ENCODE measurements around the gene PIGH.
"Not testable (repeated sequence)": the region's sequence is repeated elsewhere in the genome, so short reads cannot be mapped to it uniquely, and the experiment has no call there.

Gene PIGH, protein sequence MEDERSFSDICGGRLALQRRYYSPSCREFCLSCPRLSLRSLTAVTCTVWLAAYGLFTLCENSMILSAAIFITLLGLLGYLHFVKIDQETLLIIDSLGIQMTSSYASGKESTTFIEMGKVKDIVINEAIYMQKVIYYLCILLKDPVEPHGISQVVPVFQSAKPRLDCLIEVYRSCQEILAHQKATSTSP

DNA sequence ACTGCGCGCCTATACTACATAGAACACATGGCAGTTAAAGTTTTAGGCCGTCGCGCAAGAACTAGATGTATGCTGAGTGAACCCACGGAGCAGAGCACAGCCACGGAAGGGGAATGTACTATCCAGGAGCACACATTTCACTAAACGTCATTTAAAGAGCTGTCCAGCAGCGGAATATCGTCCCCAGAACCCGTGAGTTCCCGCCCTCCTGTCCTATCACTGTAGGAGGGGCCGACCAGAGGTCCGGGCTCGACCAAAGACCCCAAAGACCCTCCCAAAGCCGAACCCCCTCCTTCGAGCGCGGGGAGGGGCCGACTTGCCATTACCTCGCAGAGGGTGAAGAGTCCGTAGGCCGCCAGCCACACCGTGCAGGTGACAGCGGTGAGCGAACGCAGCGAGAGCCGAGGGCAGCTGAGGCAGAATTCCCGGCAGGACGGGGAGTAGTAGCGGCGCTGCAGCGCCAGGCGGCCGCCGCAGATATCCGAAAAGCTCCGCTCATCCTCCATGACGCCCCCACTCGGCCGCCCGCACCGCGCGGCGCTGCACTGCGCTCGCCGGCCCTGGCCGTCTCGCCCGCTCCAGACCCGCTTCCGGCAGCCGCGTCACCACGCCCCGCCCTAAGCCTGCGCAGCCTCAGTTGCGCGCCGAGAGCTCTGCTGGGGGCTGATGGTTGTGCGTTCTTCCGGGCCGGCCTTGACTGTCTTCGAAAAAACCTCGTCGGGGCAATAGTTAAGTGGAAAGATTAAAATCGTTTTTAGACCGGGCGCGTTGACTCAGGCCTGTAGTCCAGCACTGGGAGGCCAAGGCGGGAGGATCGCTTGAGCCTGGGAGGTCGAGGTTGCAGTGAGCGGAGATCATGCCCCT, at the start of gene PIGH:
PIGH (minus strand) TSS at position 571 of the 864 bp plus-strand sequence; CDS start at position 506, 65 bp downstream.
- peak; percentile 87 to 95 for DNase-seq (ENCODE audit: low read depth in 2 of 2)

DNA sequence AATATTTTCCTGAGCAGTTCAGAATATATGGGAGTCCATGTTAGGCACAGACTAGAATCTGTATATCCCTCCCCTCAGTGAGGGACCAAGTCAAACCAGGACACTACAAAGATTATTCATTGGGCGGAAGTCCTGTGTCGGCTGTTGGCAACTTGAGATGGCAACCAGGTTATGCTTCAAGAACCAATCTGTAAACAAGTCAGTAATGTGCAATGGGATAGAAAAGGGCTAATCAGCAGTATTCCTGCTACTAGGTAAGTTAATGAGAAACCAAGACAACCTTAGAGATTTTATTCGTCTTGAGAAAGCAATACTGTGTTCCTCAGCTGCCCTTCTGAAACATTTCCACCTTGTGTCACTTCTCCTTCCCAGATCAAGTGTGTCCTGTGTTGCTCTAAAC, 46.1 kb upstream of the PIGH start:
- no peak for DNase-seq (ENCODE audit: low read depth in 2 of 2)

DNA sequence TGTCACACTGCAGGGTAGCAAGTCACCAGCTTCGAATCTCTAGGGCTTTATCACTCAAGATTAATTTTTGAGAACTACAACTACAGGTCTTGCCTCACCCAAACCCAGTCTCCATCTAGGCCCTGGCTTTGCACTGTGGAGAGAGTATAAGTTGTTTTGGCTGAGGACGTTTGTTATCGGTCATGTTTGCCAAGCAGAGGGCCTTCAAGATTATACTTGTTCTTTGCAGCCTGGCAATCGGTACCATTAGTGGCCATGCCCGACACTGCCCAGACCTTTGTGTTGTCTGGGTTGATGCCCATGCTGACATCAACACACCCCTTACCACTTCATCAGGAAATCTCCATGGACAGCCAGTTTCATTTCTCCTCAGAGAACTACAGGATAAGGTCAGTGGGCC, 45.3 kb upstream of the PIGH start:
- DNase-seq (ENCODE audit: low read depth in 2 of 2) = no peak

DNA sequence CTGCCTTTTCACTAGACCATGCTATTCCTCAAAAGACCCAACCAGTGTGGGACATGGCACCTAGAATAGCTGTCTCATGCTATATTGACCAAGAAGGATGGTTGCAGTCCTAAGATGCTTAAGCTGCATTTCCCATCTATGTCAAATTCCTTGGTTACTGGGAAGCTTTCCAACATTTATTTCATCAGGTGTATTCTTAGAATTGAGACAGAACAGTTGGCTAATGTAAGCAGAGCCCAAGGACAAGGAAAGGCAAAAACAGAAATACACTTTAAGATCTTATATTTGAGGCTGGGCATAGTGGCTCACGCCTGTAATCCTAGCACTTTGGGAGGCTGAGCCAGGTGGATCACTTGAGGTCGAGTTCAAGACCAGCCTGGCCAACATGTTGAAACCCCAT, 44.4 kb upstream of the PIGH start:
- no peak for DNase-seq (ENCODE audit: low read depth in 2 of 2)

DNA sequence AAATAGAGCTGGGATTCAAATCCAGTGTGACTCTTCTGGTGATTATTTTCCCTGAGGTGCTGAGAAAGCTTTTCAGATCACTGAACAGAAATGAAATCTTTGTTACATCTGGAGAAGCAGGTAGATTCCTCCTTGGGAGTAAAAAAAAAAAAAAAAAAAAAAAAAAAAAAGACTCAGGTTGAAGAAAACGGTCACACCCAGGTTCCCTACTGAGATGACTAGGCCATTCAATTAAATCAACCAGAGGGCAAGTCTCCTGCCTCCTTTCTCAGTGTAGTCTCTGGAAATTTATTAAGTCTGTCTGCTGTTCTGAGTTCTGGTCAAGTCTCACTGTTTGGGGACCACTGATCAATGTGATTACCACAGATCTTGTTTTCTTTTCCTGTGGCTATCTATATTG, 43.6 kb upstream of the PIGH start:
- DNase-seq (ENCODE audit: low read depth in 2 of 2) = no peak

DNA sequence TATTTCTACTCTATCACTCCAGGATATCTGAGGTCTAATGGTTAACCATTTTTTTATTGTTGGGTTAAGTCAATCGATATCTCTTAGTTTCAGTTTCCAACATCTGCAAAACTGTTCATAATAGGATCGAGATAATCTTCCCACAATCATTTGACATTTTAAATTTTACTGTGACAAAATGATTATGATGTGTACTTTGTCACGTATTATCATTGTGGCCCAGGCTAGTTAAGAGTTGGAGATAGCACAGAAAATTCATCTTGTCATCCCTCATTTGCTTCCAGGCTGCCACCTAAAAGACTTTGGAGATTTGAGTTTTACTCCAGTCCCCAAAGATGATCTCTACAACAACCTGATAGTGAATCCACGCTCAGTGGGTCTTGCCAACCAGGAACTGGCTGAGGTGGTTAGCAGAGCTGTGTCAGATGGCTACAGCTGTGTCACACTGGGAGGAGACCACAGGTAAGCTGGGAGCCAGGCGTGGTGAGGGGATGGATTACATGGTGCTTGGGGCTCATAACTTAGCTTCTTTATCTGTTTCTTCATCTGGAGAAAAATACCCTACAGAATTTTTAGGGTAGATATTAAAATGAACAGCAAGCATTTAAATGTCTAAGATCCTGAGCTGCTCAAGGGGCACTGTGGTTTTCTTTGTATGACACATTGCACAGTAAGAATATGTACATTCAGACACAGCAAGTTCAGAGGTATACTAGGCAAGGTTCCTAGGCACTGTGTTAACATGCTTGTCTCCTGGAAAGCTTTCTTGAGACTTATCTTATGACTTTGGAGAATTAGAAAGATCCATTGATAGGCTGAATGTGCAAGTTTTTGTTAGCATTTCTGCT, 42.1 kb upstream of the PIGH start:
- no peak for DNase-seq (ENCODE audit: low read depth in 2 of 2)

DNA sequence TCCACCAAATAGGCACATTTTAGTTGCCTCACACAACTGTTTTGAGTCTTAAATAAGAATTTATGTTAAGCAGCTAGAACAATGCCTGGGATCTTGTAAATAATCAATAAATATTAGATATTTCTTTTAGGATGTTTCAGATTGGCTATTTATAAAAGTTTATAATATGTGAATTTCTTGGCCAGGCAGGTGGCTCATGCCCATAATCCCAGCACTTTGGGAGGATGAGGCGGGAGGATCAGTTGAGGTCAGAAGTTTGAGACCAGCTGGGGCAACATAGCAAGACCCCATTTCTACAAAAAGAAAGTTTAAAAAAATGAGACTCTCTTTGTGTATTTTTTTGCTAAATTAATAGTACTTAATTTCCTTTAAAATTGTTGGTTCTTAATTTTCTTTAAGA, 41.4 kb upstream of the PIGH start:
- no peak for DNase-seq (ENCODE audit: low read depth in 2 of 2)

DNA sequence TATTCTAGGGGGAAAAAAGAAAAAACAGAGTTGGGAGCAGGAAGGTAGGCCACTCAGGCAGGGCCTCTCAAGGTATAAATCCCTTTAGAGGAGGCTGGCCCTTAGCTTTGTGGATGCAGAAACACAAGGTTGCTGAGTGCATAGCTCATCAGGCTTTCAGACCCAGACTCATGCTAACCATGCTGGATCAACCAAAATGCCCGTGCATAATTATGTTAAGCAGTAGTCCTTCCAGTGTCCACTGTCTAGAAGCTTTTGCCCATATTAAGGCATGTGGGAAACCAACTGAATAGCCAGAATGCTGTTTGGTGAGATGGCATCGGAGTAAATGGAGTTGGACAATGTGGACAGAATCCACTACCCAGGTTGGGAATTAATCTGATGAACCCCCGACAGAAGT, 38.6 kb upstream of the PIGH start:
- no peak for DNase-seq (ENCODE audit: low read depth in 2 of 2)

DNA sequence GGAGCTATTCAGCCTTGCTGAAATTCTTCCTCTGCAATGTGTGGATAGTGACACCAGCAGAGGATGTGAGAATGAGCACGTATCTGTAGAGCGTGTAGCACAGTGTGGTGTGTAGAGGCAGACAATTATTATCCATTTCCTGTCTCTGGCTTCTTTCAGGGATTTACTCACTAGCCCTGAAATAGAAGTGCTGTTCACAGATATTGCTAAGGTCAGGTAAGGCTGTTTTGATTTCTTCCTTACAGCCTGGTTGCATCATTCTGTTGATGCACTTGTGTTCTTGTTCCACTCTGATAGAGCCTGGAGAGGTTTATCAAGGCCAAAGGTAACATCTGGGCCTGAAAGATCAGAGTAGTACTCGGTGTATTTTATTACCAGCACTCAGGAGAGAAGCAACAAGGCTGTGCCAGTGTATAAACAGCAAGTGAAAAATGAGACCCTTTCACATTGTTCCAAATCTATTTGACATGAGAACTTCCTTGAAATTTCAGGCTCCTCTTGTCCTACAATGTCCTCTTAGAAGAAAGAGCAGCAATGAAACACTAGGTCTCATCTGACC, 36.4 kb upstream of the PIGH start:
- DNase-seq (ENCODE audit: low read depth in 2 of 2) = no peak

DNA sequence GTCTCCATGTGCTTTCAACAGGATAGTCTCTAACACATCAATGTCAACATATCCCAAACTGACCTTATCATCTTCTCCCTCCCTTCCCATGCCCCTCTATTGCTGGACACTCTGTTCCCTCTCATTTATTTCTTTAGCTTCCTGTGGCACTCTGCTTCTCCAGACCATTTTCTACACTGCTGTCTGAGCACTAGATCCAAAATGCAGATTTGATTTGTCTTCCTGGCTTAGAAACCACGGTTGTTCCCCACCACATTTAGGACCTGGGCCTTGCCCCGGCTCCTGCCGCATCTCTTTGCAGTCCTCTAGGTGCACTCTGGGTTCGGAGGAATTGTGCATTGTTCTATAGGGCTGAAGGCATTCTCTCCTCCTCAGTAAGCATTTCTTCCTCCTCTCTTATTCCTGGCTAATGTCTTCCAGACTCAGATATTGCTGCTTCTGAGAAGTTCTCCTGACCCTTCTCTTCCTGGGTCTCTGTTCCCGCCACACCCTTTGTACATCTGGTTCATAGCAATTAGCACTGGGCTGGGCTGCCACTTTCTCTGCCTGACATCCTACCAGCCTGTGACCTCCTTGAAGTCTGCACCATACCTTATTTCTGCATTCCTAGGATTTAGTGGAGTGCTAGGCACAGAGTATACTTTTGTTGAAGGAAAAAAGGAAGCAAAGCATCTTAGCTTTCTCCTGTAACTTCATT, 33.5 kb upstream of the PIGH start:
- no peak for DNase-seq (ENCODE audit: low read depth in 2 of 2)

DNA sequence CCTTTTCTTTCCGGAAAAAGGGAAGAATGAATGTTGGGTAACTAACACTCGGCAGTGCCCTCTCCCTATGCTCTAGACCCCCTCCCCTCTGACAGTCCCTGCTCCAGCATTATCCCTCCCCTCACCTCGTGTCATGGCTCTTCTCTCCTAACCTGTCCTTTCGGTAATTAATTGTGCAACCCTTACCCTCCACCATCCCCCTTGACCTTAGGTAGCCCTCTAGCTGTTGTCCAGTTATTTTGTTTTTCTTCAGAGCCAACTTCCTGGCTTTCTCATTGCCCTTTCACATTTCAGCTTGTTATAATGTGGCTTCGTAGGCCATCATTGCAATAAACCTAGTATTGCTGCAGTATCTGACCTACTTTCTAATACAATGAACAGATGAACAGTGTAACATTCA, 30.9 kb upstream of the PIGH start:
- DNase-seq (ENCODE audit: low read depth in 2 of 2) = no peak

DNA sequence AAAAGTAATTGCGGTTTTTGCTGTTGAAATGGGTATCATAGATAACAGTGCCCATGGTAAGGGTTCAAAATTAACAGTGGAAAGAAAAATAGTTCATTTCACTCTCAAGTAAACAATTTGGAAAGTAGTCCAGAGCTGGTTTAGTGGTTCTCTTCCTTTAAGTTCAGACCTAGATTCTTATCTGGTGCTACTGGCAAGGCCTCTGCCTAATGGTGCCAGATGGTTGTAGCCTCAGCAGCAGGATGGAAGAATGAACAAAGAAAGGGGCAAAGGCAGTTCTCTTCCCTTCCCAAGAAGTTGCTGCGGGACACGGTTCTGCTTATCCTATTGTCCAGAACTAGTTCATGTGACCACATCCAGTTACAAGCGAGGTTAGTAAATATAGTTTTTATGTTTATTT, 30.1 kb upstream of the PIGH start:
- no peak for DNase-seq (ENCODE audit: low read depth in 2 of 2)

DNA sequence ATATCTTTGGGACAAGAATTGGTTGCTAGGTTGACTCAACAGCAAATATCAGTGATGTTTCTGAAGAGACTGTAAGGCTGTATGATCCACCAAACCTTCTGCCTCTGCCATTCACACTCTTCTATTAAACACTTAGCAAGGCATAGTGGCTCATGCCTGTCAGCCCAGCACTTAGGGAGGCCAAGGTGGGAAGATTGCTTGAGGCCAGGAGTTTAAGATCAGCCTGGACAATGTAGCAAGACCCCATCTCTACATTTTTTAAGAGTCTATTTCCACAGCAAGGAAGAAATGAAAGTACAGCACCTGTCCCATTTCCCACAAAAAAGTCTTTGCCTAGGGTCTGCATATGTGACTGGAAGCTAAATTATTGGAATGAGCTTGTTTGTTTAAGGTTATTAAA, 27.5 kb upstream of the PIGH start:
- DNase-seq (ENCODE audit: low read depth in 2 of 2) = no peak

DNA sequence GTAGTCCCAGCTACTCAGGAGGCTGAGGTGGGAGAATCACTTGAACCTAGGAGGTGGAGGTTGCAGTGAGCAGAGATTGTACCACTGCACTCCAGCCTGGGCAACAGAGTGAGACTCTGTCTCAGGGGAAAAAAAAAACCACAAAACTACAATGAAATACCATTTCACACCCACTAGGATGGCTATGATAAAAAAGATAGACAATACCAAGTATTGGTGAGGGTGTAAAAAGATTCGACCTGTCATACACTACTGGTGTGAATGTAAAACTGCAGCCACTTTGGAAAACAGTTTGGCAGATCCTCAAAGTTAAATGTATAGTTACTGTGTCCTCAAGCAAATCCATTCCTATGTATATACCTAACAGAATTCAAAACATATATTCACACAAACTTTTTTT, 26.1 kb upstream of the PIGH start:
- not testable (repeated sequence) for DNase-seq (ENCODE audit: low read depth in 2 of 2)

DNA sequence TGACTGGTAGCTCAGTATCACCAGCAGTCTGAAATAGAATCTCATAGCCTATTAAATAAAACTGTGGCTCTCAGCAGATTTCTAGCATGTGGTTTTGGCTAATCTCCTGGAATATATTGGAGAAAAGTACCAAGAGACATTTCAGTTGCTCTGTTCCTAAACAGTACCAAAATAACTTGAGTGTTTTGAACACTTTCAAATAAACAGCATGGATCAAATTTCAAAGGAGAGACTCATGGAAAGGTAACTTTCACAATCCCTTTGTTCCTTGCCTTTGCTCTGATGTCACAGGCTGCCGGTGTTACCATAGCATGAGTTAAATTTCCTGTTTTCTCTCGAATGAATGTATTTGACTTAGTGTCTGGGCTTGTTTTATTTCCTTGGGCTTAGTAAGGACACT, 23.0 kb upstream of the PIGH start:
- DNase-seq (ENCODE audit: low read depth in 2 of 2) = no peak

DNA sequence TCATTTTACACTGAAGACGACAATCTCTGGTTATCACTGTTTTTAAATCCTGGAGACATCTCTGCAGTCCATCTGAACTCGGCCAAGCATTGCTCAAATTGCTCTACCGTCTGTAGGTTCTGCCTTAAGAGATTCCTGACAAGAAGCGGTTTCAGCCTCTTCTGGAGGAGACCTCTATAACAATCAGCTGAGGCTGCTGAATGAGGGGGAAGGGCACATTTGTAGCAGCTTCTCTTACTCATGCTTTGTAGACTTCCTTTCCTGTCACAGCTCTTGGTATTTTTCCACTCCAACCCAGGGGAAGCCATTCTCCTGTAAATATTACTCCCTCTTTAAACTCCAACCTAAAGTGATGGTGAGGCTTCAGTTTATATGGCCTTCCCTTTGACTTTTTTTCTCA, 22.6 kb upstream of the PIGH start:
- DNase-seq (ENCODE audit: low read depth in 2 of 2) = no peak

DNA sequence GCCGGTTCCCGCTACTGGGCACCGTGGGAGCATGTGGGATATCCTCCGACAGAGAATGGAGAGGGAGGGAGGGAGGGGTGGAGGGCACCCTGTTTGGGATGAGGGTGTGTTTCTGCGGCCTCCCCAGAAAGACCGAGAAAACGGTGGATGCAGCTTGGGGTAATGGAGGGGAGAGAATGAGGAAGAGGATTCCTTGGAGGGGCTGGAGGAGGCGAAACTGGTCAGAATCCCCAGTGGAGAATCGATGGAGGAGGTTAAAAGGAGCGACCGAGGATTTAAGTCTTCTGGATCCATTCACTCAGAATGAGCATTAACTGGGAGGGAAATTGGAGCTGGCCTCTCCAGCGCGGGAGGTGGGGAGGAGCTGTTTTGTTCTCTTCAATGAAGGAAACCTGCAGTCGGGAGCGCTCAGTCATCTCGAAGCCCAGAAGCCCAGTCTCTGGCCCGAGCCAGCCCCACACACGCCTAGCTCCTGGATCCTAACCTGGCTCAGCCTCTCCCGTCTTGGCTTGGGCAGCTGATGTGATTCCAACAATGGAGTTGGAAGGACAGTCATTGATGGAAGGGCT, 20.2 kb upstream of the PIGH start:
- no peak for DNase-seq (ENCODE audit: low read depth in 2 of 2)

DNA sequence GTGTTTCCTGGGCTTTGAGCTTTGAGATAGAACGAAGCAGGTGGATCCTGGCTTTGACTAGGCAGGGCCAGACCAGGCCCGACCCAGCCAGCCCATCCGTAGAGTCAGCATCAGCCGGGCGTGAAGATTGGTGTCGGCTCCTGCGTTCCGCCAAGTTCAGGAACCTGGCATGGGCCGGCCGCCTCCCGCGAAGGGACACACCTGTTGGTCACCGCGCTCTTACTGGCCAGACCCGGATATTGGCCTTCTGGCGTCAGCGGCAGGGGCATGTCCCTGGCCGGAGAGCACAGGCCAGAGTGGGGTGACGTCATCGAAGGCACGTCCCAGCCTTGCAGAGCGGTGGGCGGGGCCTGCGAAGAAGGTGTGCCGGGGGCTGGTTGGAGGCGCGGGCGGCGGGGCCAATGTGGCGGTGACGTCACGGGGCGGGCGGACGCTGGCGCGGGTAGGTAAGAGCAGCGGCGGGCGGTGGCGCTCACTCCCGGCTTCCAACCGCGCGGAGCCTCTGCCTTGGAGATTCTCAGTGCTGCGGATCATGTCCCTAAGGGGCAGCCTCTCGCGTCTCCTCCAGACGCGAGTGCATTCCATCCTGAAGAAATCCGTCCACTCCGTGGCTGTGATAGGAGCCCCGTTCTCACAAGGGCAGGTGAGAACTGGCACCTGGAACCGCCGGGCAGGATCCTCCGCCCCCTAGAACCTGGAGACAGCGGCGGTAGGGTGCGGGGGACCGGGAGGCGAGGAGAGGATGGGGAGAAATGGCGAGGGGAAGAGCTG, 19.6 kb upstream of the PIGH start, which contains the start of gene ARG2:
ARG2 (plus strand) TSS at position 475 of the 771 bp plus-strand sequence; CDS start at position 533, 58 bp downstream.
- peak; percentile 97 to 98 for DNase-seq (ENCODE audit: low read depth in 2 of 2)

DNA sequence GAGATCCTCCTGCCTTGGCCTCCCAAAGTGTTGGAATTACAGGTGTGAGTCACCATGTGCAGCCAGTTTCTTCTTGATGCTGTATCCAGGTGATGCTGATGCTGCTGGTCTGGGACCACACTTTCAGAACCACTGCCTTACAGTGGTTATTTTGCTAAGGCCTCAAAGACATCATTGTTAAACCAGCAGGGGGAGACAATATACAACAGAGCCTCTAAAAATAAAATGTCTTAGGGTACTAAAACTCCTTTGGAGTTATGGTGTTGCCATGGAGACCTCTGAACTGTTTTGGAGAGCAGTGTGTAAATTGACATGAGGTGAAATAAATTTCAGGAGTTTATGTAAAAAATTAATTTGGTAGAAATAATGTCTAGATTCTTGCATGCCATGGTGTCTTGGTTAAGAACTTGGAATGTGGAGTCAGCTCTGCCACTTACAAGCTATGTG, 18.6 kb upstream of the PIGH start:
- DNase-seq (ENCODE audit: low read depth in 2 of 2) = no peak

DNA sequence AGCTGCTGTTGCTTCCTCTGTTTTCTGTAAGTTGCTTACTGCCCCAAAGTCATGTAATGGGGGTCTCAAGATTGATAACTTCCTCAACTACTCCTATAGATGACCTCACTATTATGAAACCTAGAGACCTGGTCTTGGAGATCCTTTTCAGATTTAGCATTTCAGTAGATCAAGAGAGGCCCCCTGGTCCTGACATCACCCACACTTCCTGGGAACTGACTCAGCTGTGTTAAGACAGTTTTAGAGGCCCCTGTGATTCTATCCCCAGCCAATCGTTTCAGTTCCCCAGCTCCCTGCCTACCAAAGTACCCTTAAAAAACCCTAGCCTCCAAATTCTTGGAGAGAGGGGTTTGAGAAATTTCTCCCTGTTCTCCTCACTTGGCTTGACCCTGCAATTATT, 10.4 kb upstream of the PIGH start:
- DNase-seq (ENCODE audit: low read depth in 2 of 2) = no peak

Data from stimulated activated CD8-positive, alpha-beta memory T cell treated with anti-CD3 and anti-CD28 coated beads, Interleukin-2, amount 100 ng/mL, for 48 hours (primary cell).